ENCODE measurements around the gene VMP1.

DNA sequence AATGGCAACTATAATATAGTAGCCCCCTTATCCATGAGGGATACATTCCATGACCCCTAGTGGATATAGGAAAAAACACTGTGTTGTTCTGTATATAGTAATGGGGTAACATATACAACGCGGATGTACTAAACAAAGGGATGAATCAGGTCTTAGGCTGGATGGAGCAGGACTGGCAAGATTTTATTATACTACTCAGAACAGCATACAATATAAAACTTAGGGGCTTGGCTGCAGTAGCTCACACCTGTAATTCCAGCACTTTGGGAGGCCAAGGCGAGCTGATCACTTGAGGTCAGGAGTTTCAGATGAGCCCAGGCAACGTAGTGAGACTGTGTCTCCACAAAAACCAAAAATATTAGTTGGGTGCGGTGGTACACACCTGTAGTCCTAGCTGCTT lies 26.8 kb downstream of the VMP1 start:
- TF ChIP-seq, protein P1, sequence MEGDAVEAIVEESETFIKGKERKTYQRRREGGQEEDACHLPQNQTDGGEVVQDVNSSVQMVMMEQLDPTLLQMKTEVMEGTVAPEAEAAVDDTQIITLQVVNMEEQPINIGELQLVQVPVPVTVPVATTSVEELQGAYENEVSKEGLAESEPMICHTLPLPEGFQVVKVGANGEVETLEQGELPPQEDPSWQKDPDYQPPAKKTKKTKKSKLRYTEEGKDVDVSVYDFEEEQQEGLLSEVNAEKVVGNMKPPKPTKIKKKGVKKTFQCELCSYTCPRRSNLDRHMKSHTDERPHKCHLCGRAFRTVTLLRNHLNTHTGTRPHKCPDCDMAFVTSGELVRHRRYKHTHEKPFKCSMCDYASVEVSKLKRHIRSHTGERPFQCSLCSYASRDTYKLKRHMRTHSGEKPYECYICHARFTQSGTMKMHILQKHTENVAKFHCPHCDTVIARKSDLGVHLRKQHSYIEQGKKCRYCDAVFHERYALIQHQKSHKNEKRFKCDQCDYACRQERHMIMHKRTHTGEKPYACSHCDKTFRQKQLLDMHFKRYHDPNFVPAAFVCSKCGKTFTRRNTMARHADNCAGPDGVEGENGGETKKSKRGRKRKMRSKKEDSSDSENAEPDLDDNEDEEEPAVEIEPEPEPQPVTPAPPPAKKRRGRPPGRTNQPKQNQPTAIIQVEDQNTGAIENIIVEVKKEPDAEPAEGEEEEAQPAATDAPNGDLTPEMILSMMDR (IDR thresholded peaks at IDR 0.05; ENCODE audit: insufficient read depth, low read length) = no peak
- TF ChIP-seq GABPA (IDR thresholded peaks at IDR 0.05; ENCODE audit: low read depth) = no peak
- TF ChIP-seq POLR2AphosphoS5 (IDR thresholded peaks at IDR 0.05; ENCODE audit: low read depth) = no peak
